HepG2 (cell line): Measurements from ENCODE around the gene APC2. TPM values are rescaled to one million over a fixed set of nuclear protein-coding genes. Genes with fewer than 3 reads are reported as not detected.

Source experiments
- CREB3 ChIP-seq: sonication (generic); formaldehyde crosslinking; IDR thresholded peaks from 2 replicates; pipeline ENCODE4 v1.5.0; 2020; ENCODE audit warnings: missing genetic modification reagents
- DZIP1 ChIP-seq: sonication (generic); formaldehyde crosslinking; IDR thresholded peaks from 2 replicates; pipeline ENCODE4 v1.5.0; 2020; ENCODE audit warnings: mild to moderate bottlenecking, missing genetic modification reagents
- GZF1 ChIP-seq: sonication (generic); formaldehyde crosslinking; IDR thresholded peaks from 2 replicates; pipeline ENCODE4 v1.5.1; 2020; ENCODE audit warnings: mild to moderate bottlenecking, missing genetic modification reagents
- MAZ ChIP-seq, 2 experiments: sonication (generic) in 1 of 2; formaldehyde crosslinking in 1 of 2; IDR thresholded peaks; 2 replicates each; pipeline versions ENCODE4 v1.5.0 to v1.6.1; 2012 to 2020; ENCODE audit warnings: low read depth in 2 of 2, mild to moderate bottlenecking in 2 of 2, borderline replicate concordance in 1 of 2, improper control_type of control experiment in 1 of 2, low read length in 1 of 2, missing genetic modification reagents in 1 of 2, moderate library complexity in 1 of 2
- MED8 ChIP-seq: sonication (generic); formaldehyde crosslinking; IDR thresholded peaks from 2 replicates; pipeline ENCODE4 v1.8.1; 2023; ENCODE audit warnings: mild to moderate bottlenecking, missing genetic modification reagents; ENCODE audit not compliant: insufficient replicate concordance
- RBM39 ChIP-seq: fragments of 200-400 bp; formaldehyde crosslinking; IDR thresholded peaks from one replicate; pipeline ENCODE4 v1.6.1; 2018; ENCODE audit warnings: antibody characterized with exemption, mild to moderate bottlenecking, low read depth, low read length; ENCODE audit not compliant: poor library complexity, severe bottlenecking
- REPIN1 ChIP-seq: sonication (generic); formaldehyde crosslinking; IDR thresholded peaks from 2 replicates; pipeline ENCODE4 v1.8.0; 2022; ENCODE audit warnings: missing genetic modification reagents, low read depth, mild to moderate bottlenecking, borderline replicate concordance
- SOX6 ChIP-seq, 2 experiments: fragments of 450-650 bp in 1 of 2; sonication (generic) in 1 of 2; formaldehyde crosslinking in 1 of 2; IDR thresholded peaks; 2 replicates each; pipeline versions ENCODE4 v1.4.0 to v1.6.1; 2017 to 2020; ENCODE audit warnings: antibody characterized with exemption in 1 of 2, mild to moderate bottlenecking in 1 of 2, missing genetic modification reagents in 1 of 2
- USF2 ChIP-seq, 2 experiments: sonication (generic) in 1 of 2; formaldehyde crosslinking in 1 of 2; IDR thresholded peaks; 2 replicates each; pipeline versions ENCODE4 v1.5.1 to v1.6.1; 2011 to 2020; ENCODE audit warnings: borderline replicate concordance in 1 of 2, low read depth in 1 of 2, low read length in 1 of 2, mild to moderate bottlenecking in 1 of 2, missing genetic modification reagents in 1 of 2, moderate library complexity in 1 of 2
- WIZ ChIP-seq: sonication (generic); formaldehyde crosslinking; IDR thresholded peaks from 2 replicates; pipeline ENCODE4 v1.5.1; 2020; ENCODE audit warnings: mild to moderate bottlenecking, missing genetic modification reagents
- YY1 ChIP-seq: IDR thresholded peaks from 2 replicates; pipeline ENCODE4 v1.6.1; 2011; ENCODE audit warnings: low read length, low read depth, moderate library complexity, mild to moderate bottlenecking; ENCODE audit not compliant: insufficient read depth, insufficient replicate concordance
- ZMYM2 ChIP-seq: sonication (generic); formaldehyde crosslinking; IDR thresholded peaks from 2 replicates; pipeline ENCODE4 v1.8.0; 2022; ENCODE audit warnings: mild to moderate bottlenecking, missing genetic modification reagents
- ZNF101 ChIP-seq: sonication (generic); formaldehyde crosslinking; IDR thresholded peaks from 2 replicates; pipeline ENCODE4 v1.4.0; 2020; ENCODE audit warnings: mild to moderate bottlenecking, low read depth, missing genetic modification reagents, borderline replicate concordance
- ZNF264 ChIP-seq: sonication (generic); formaldehyde crosslinking; IDR thresholded peaks from 2 replicates; pipeline ENCODE4 v1.4.0; 2020; ENCODE audit warnings: missing genetic modification reagents
- ZNF430 ChIP-seq: sonication (generic); formaldehyde crosslinking; IDR thresholded peaks from 2 replicates; pipeline ENCODE4 v1.9.0; 2021; ENCODE audit warnings: mild to moderate bottlenecking, missing genetic modification reagents
- ZNF567 ChIP-seq: sonication (generic); formaldehyde crosslinking; IDR thresholded peaks from 2 replicates; pipeline ENCODE4 v1.8.1; 2023; ENCODE audit warnings: mild to moderate bottlenecking, missing genetic modification reagents, borderline replicate concordance
- ZNF639 ChIP-seq: conservative IDR thresholded peaks from 2 replicates; pipeline ENCODE4 v1.6.1; 2018; ENCODE audit warnings: missing genetic modification reagents
- ZNF800 ChIP-seq: sonication (generic); formaldehyde crosslinking; IDR thresholded peaks from 2 replicates; pipeline ENCODE4 v1.4.0; 2020; ENCODE audit warnings: missing genetic modification reagents
- polyA plus RNA-seq, 8 experiments: library from polyadenylated mRNA; depleted of rRNA in 3 of 8; stranded (reverse) in 7 of 8; unstranded in 1 of 8; fragments of >200 nt; fragmentation: Illumina TruSeq in 4 of 8; extraction: Trizol in 4 of 8; gene quantifications; 2 replicates each; pipeline versions ENCODE4 v1.2.1 to v1.2.3, GENCODE V29; 2011 to 2016; ENCODE audit warnings: low read depth in 4 of 8, missing spikeins in 1 of 8, mixed read lengths in 1 of 8; ENCODE audit not compliant: insufficient read depth in 1 of 8
- total RNA-seq, 5 experiments: library from RNA; depleted of rRNA; stranded (reverse); fragments of >200 nt; fragmentation: Illumina TruSeq; extraction: Trizol; gene quantifications; 2 replicates each; pipeline ENCODE4 v1.2.3, GENCODE V29; 2016; ENCODE audit warnings: low read depth in 1 of 5

APC2 gene
- total and polyA plus RNA-seq, 2 of the 13 experiments (the other 11 are each of a cell fraction or from before 2014, with no cell fraction given): 0.08 to 0.22 TPM

GRCh38 chr19:1457031-1457739 lies 7.3 kb downstream of the APC2 start (continued):
- TF ChIP-seq DZIP1 (CRISPR knock-in tag) (no peak), ZNF101 (CRISPR knock-in tag) (no peak), CREB3 (CRISPR knock-in tag) (no peak), YY1 (no peak), ZNF567 (CRISPR knock-in tag) (no peak), MAZ (IDR thresholded peaks at IDR 0.05; ENCODE audit: borderline replicate concordance, low read depth, low read length) (no peak), MAZ (CRISPR knock-in tag; IDR thresholded peaks at IDR 0.05; ENCODE audit: low read depth) (no peak), RBM39 (no peak), ZNF639 (CRISPR knock-in tag) (no peak), SOX6 (IDR thresholded peaks at IDR 0.05) (no peak), SOX6 (CRISPR knock-in tag; IDR thresholded peaks at IDR 0.05) (no peak), ZNF430 (CRISPR knock-in tag) (no peak), REPIN1 (no peak), ZNF264 (CRISPR knock-in tag) (no peak), WIZ (CRISPR knock-in tag) (no peak), USF2 (IDR thresholded peaks at IDR 0.05; ENCODE audit: low read depth, low read length) (no peak), USF2 (CRISPR knock-in tag; IDR thresholded peaks at IDR 0.05; ENCODE audit: borderline replicate concordance) (no peak), ZMYM2 (CRISPR knock-in tag) (no peak), ZNF800 (CRISPR knock-in tag) (0 out of 2 replicates have a peak, but pooled peaks have one; percentile 35), GZF1 (CRISPR knock-in tag) (no peak), MED8 (CRISPR knock-in tag) (no peak)
